Suprapubic skin (tissue), 4 donors: ENCODE results near the gene GCM1. TPM values are rescaled to one million over a fixed set of nuclear protein-coding genes. Genes with fewer than 3 reads are reported as not detected.
"Not testable (repeated sequence)": the region's sequence is repeated elsewhere in the genome, so short reads cannot be mapped to it uniquely, and the experiment has no call there.

ENCODE experiments used
- DNase-seq, 2 donors: peaks; one replicate each; pipeline ENCODE4 v3.0.0-alpha.2; 2019; ENCODE audit warnings: low spot score in 2 of 2
- H3K27ac ChIP-seq: fragments of 200-600 bp; sonication (generic); one replicate; pipeline ENCODE4 v1.5.1; 2019
- H3K27me3 ChIP-seq: fragments of 200-600 bp; sonication (generic); one replicate; pipeline ENCODE4 v1.5.1; 2019
- H3K36me3 ChIP-seq: fragments of 200-600 bp; sonication (generic); one replicate; pipeline ENCODE4 v1.5.1; 2019
- H3K4me1 ChIP-seq: fragments of 200-600 bp; sonication (generic); one replicate; pipeline ENCODE4 v1.5.1; 2019
- H3K4me3 ChIP-seq: fragments of 200-600 bp; sonication (generic); one replicate; pipeline ENCODE4 v1.5.1; 2019; ENCODE audit warnings: mild to moderate bottlenecking
- H3K9me3 ChIP-seq: fragments of 200-600 bp; sonication (generic); one replicate; pipeline ENCODE4 v1.5.1; 2019
- CTCF ChIP-seq, 2 donors: fragments of 200-600 bp in 1 of 2; fragments of 450-650 bp in 1 of 2; sonication (generic) in 1 of 2; IDR thresholded peaks; one replicate each; pipeline ENCODE4 v1.5.1; 2016 to 2019; ENCODE audit warnings: antibody characterized with exemption in 2 of 2, mild to moderate bottlenecking in 1 of 2, moderate library complexity in 1 of 2
- EP300 ChIP-seq: sonication (generic); formaldehyde crosslinking; IDR thresholded peaks from one replicate; pipeline ENCODE4 v1.6.1; 2017; ENCODE audit warnings: antibody characterized with exemption
- POLR2A ChIP-seq, 2 donors: fragments of 450-650 bp; IDR thresholded peaks; one replicate each; pipeline ENCODE4 v1.6.1; 2017; ENCODE audit warnings: antibody characterized with exemption in 2 of 2, mild to moderate bottlenecking in 2 of 2, moderate library complexity in 2 of 2
- POLR2AphosphoS5 ChIP-seq, 3 donors: sonication (generic); formaldehyde crosslinking; IDR thresholded peaks; one replicate each; pipeline ENCODE4 v1.6.1; 2017; ENCODE audit warnings: antibody characterized with exemption in 3 of 3
- WGBS: methylation state at CpG from one replicate; pipeline ENCODE4 v1.1.5; 2018; 5-methylcytosine and 5-hydroxymethylcytosine counted together
- total RNA-seq, 4 donors: library from RNA; depleted of rRNA; stranded (reverse); fragments of >200 nt; gene quantifications; one replicate each; pipeline ENCODE4 v1.1.0, GENCODE V29; 2016

The GCM1 gene
- total RNA-seq, 4 donors from 2014 or later = 0.24 TPM; not detected in 3

GRCh38 chr6:53161481-53162009 lies 12.9 kb upstream of the GCM1 start:
- 70% methylated on average over 3 of the region's 3 CpGs for WGBS
- H3K36me3 ChIP-seq = no peaks in the 10 kb centered on the region
- H3K4me1 ChIP-seq = no peaks in the 10 kb centered on the region
- DNase-seq = no peak
- H3K27ac ChIP-seq = no peak overlapping the region
- TF ChIP-seq EP300 (no peak), POLR2AphosphoS5 (IDR thresholded peaks at IDR 0.05) (no peak), POLR2A (IDR thresholded peaks at IDR 0.05) (no peak), CTCF (IDR thresholded peaks at IDR 0.05) (no peak)
- no peak overlapping the region for H3K4me3 ChIP-seq
- H3K27me3 ChIP-seq = no peaks in the 10 kb centered on the region
- H3K9me3 ChIP-seq = no peaks in the 10 kb centered on the region

- TF ChIP-seq POLR2A (IDR thresholded peaks at IDR 0.05) (no peak), POLR2AphosphoS5 (IDR thresholded peaks at IDR 0.05) (no peak), EP300 (no peak), CTCF (IDR thresholded peaks at IDR 0.05) (no peak)
- no peaks in the 10 kb centered on the region for H3K27me3 ChIP-seq
- H3K27ac ChIP-seq = no peak overlapping the region
- no peak for DNase-seq
- WGBS = 25% methylated on average over 2 of the region's 2 CpGs
- H3K9me3 ChIP-seq = no peaks in the 10 kb centered on the region
- H3K4me3 ChIP-seq = no peak overlapping the region
- H3K4me1 ChIP-seq = no peaks in the 10 kb centered on the region
- H3K36me3 ChIP-seq = no peaks in the 10 kb centered on the region
Observed at GRCh38 chr6:53159558-53159957, 10.9 kb upstream of the GCM1 start.

GRCh38 chr6:53158076-53158475 lies 9.4 kb upstream of the GCM1 start:
- H3K4me3 ChIP-seq, H3K27ac ChIP-seq, H3K27me3 ChIP-seq, DNase-seq, H3K4me1 ChIP-seq, H3K36me3 ChIP-seq, H3K9me3 ChIP-seq: not testable (repeated sequence)
- 94% methylated on average over 6 of the region's 6 CpGs for WGBS

- H3K4me3 ChIP-seq, H3K4me1 ChIP-seq, H3K27me3 ChIP-seq, H3K9me3 ChIP-seq, H3K36me3 ChIP-seq, DNase-seq, H3K27ac ChIP-seq: not testable (repeated sequence)
- WGBS = 87% methylated on average over 4 of the region's 4 CpGs
Observed at GRCh38 chr6:53155279-53155678, 6.6 kb upstream of the GCM1 start.

- Histone ChIP-seq H3K9me3 (no peaks in the 10 kb centered on the region), H3K36me3 (no peaks in the 10 kb centered on the region), H3K27me3 (no peaks in the 10 kb centered on the region), H3K4me1 (no peaks in the 10 kb centered on the region), H3K27ac (no peak overlapping the region), H3K4me3 (no peak overlapping the region)
- 72% methylated on average over 2 of the region's 2 CpGs for WGBS
- DNase-seq = no peak
- TF ChIP-seq POLR2A (IDR thresholded peaks at IDR 0.05) (no peak), POLR2AphosphoS5 (IDR thresholded peaks at IDR 0.05) (no peak), EP300 (no peak), CTCF (IDR thresholded peaks at IDR 0.05) (no peak)
Observed at GRCh38 chr6:53154794-53155193, 6.2 kb upstream of the GCM1 start.

- no peak for TF ChIP-seq CTCF (IDR thresholded peaks at IDR 0.05)
- TF ChIP-seq POLR2AphosphoS5 (IDR thresholded peaks at IDR 0.05) = no peak
- H3K27ac ChIP-seq = no peak overlapping the region
Observed at GRCh38 chr6:53154071-53154470, 5.4 kb upstream of the GCM1 start.

More at GRCh38 chr6:53154071-53154470, 5.4 kb upstream of the GCM1 start:
- no peak for DNase-seq
- H3K4me1 ChIP-seq = no peaks in the 10 kb centered on the region
- H3K36me3 ChIP-seq = no peaks in the 10 kb centered on the region
- no peaks in the 10 kb centered on the region for H3K27me3 ChIP-seq
- H3K4me3 ChIP-seq = no peak overlapping the region
- no peaks in the 10 kb centered on the region for H3K9me3 ChIP-seq
- 77% methylated on average over 4 of the region's 4 CpGs for WGBS
